K562 (cell line): ENCODE measurements around the gene PTPN11. TPM values are rescaled to one million over a fixed set of nuclear protein-coding genes. Genes with fewer than 3 reads are reported as not detected.
A peak's percentile ranks its signal among the peaks of the same experiment; 100 is the strongest.

ENCODE experiments used
- ATF1 ChIP-seq, 2 experiments: fragments of 450-650 bp in 1 of 2; IDR thresholded peaks; 2 replicates each; pipeline ENCODE4 v1.6.1; 2016; ENCODE audit warnings: missing compliant biosample characterization in 1 of 2, missing genetic modification characterization in 1 of 2
- CBFA2T3 ChIP-seq: fragments of 450-650 bp; IDR thresholded peaks from 2 replicates; pipeline ENCODE4 v1.6.1; 2017
- CC2D1A ChIP-seq: fragments of 450-650 bp; IDR thresholded peaks from 2 replicates; pipeline ENCODE4 v1.6.1; 2017; ENCODE audit warnings: mild to moderate bottlenecking
- CTBP1 ChIP-seq: fragments of 450-650 bp; IDR thresholded peaks from 2 replicates; pipeline ENCODE4 v1.6.1; 2016; ENCODE audit warnings: borderline replicate concordance
- ELF4 ChIP-seq: fragments of 450-650 bp; formaldehyde crosslinking; IDR thresholded peaks from 2 replicates; pipeline ENCODE4 v1.4.0; 2022; ENCODE audit warnings: missing genetic modification characterization
- ELK3 ChIP-seq: fragments of 450-650 bp; formaldehyde crosslinking; IDR thresholded peaks from 2 replicates; pipeline ENCODE4 v1.4.0; 2020; ENCODE audit warnings: mild to moderate bottlenecking
- GTF2A2 ChIP-seq: IDR thresholded peaks from 2 replicates; pipeline ENCODE4 v1.6.1; 2016; ENCODE audit warnings: mild to moderate bottlenecking, missing genetic modification characterization, missing compliant biosample characterization
- HCFC1 ChIP-seq: IDR thresholded peaks from 2 replicates; pipeline ENCODE4 v1.6.1; 2012; ENCODE audit warnings: low read depth, low read length, improper control_type of control experiment
- HDAC3 ChIP-seq: fragments of 450-650 bp; IDR thresholded peaks from 2 replicates; pipeline ENCODE4 v1.6.1; 2018; ENCODE audit warnings: borderline replicate concordance, mild to moderate bottlenecking, moderate library complexity; ENCODE audit not compliant: partially characterized antibody
- KAT8 ChIP-seq: fragments of 450-650 bp; IDR thresholded peaks from 2 replicates; pipeline ENCODE4 v1.6.1; 2016; ENCODE audit warnings: low read depth, mild to moderate bottlenecking
- L3MBTL2 ChIP-seq: fragments of 450-650 bp; IDR thresholded peaks from 2 replicates; pipeline ENCODE4 v1.6.1; 2016; ENCODE audit warnings: mild to moderate bottlenecking, moderate library complexity
- MAX ChIP-seq: sonication (generic); formaldehyde crosslinking; IDR thresholded peaks from 2 replicates; pipeline ENCODE4 v1.9.0; 2022; ENCODE audit warnings: mild to moderate bottlenecking, missing genetic modification reagents
- NR2F6 ChIP-seq: fragments of 450-650 bp; formaldehyde crosslinking; IDR thresholded peaks from 2 replicates; pipeline ENCODE4 v1.4.0; 2020; ENCODE audit warnings: mild to moderate bottlenecking
- NR3C1 ChIP-seq: sonication (generic); formaldehyde crosslinking; IDR thresholded peaks from 2 replicates; pipeline ENCODE4 v1.8.1; 2022; ENCODE audit warnings: missing genetic modification reagents
- PRMT5 ChIP-seq: sonication (generic); formaldehyde crosslinking; IDR thresholded peaks from 2 replicates; pipeline ENCODE4 v1.5.0; 2020; ENCODE audit warnings: missing genetic modification reagents
- SNRNP70 ChIP-seq: fragments of 200-400 bp; formaldehyde crosslinking; optimal IDR thresholded peaks from 2 replicates; pipeline ENCODE3; 2017; ENCODE audit warnings: low read depth, low read length
- SOX6 ChIP-seq: fragments of 450-650 bp; IDR thresholded peaks from 2 replicates; pipeline ENCODE4 v1.6.1; 2014; ENCODE audit warnings: mild to moderate bottlenecking
- SRSF3 ChIP-seq: fragments of 200-400 bp; formaldehyde crosslinking; IDR thresholded peaks from 2 replicates; pipeline ENCODE4 v1.6.1; 2016; ENCODE audit warnings: mild to moderate bottlenecking, low read length, moderate library complexity; ENCODE audit not compliant: insufficient read depth
- TBL1XR1 ChIP-seq, 2 experiments: IDR thresholded peaks; 2 replicates each; pipeline ENCODE4 v1.6.1; 2012; ENCODE audit warnings: improper control_type of control experiment in 2 of 2, low read length in 2 of 2, mild to moderate bottlenecking in 1 of 2
- TSC22D4 ChIP-seq: fragments of 450-650 bp; IDR thresholded peaks from 2 replicates; pipeline ENCODE4 v1.6.1; 2016; ENCODE audit warnings: missing genetic modification characterization, missing biosample characterization, control low read depth
- ZBTB33 ChIP-seq: sonication (generic); formaldehyde crosslinking; IDR thresholded peaks from 2 replicates; pipeline ENCODE4 v1.8.1; 2023; ENCODE audit warnings: mild to moderate bottlenecking, missing genetic modification reagents
- ZBTB5 ChIP-seq: fragments of 450-650 bp; IDR thresholded peaks from 2 replicates; pipeline ENCODE4 v1.6.1; 2017; ENCODE audit warnings: antibody characterized with exemption
- ZKSCAN3 ChIP-seq: fragments of 250-450 bp; sonication (Bioruptor Pico); IDR thresholded peaks from 2 replicates; pipeline ENCODE4 v1.4.0; 2020
- ZNF165 ChIP-seq: fragments of 250-450 bp; sonication (Bioruptor Pico); IDR thresholded peaks from 2 replicates; pipeline ENCODE4 v1.4.0; 2020; ENCODE audit warnings: borderline replicate concordance
- ZNF253 ChIP-seq: fragments of 250-450 bp; sonication (Bioruptor Pico); conservative IDR thresholded peaks from 2 replicates; pipeline ENCODE4 v1.6.1; 2021; ENCODE audit warnings: mild to moderate bottlenecking
- ZNF717 ChIP-seq: fragments of 250-450 bp; sonication (Bioruptor Pico); IDR thresholded peaks from 2 replicates; pipeline ENCODE4 v1.5.0; 2021
- polyA plus RNA-seq, 8 experiments: library from polyadenylated mRNA; depleted of rRNA in 4 of 8; stranded (reverse) in 5 of 8; unstranded in 3 of 8; fragments of >200 nt; fragmentation: Nextera tagmentation in 2 of 8; fragmentation: Illumina TruSeq in 1 of 8; extraction: Ambion mirVana in 2 of 8; extraction: Trizol in 1 of 8; gene quantifications; 2 replicates each; pipeline versions ENCODE4 v1.2.1 to v1.2.3, GENCODE V29; 2011 to 2014; ENCODE audit warnings: inconsistent platforms in 1 of 8, missing spikeins in 1 of 8
- total RNA-seq, 7 experiments: library from RNA; depleted of rRNA in 6 of 7; stranded (reverse); fragments of >200 nt in 6 of 7; fragmentation: Illumina TruSeq in 2 of 7; extraction: Trizol in 2 of 7; gene quantifications; 2 replicates each; pipeline versions ENCODE4 v1.2.1 to v1.2.3, GENCODE V29; 2011 to 2021; ENCODE audit warnings: low replicate concordance in 1 of 7

The PTPN11 gene
- total and polyA plus RNA-seq, 9 of the 15 experiments (the other 6 are each of a cell fraction or from before 2014, with no cell fraction given): 22.5 to 126 (median 79.7) TPM

GRCh38 chr12:112409064-112409905 is 9.5 kb upstream of the PTPN11 start, which contains the start of gene RPL6 (continued):
- TF ChIP-seq KAT8: 0 out of 2 replicates have a peak, but pooled peaks have one; percentile 52
- TF ChIP-seq ZBTB33: 0 out of 2 replicates have a peak, but pooled peaks have one; percentile 26
- TF ChIP-seq ZBTB5: no peak
- TF ChIP-seq CTBP1: peak; percentile 65; the same call in 1 of the 2 replicates
- TF ChIP-seq MAX (CRISPR knock-in tag): peak; percentile 67
- no peak for TF ChIP-seq ELK3 (CRISPR knock-in tag)
- no peak for TF ChIP-seq ZNF253 (CRISPR knock-in tag)
- no peak for TF ChIP-seq NR2F6
- TF ChIP-seq L3MBTL2: peak; percentile 79
- TF ChIP-seq ZNF165 (CRISPR knock-in tag): no peak
- no peak for TF ChIP-seq TSC22D4 (tag)
- TF ChIP-seq GTF2A2: peak; percentile 87
- no peak for TF ChIP-seq PRMT5 (CRISPR knock-in tag)
- no peak for TF ChIP-seq ATF1 (CRISPR knock-in tag; IDR thresholded peaks at IDR 0.05)
- TF ChIP-seq ATF1 (tag; IDR thresholded peaks at IDR 0.05): peak; percentile 68
- peak in 1 of 2 experiments; percentile 21; a peak in 1 of 4 replicates for TF ChIP-seq TBL1XR1 (IDR thresholded peaks at IDR 0.05; ENCODE audit: low read length in 2 of 2)
- 0 out of 2 replicates have a peak, but pooled peaks have one; percentile 47 for TF ChIP-seq SRSF3
- peak; percentile 48 for TF ChIP-seq CC2D1A
- TF ChIP-seq NR3C1 (CRISPR knock-in tag): no peak
- TF ChIP-seq HDAC3: no peak
- no peak for TF ChIP-seq CBFA2T3
- TF ChIP-seq ELF4 (CRISPR knock-in tag): no peak
- TF ChIP-seq SNRNP70: peak; percentile 82
- 0 out of 2 replicates have a peak, but pooled peaks have one; percentile 40 for TF ChIP-seq SOX6
- peak; percentile 92 for TF ChIP-seq HCFC1
- TF ChIP-seq ZNF717: no peak
- no peak for TF ChIP-seq ZKSCAN3
